PC-9 (cell line): ENCODE results near the gene ETV6. TPM values are rescaled to one million over a fixed set of nuclear protein-coding genes. Genes with fewer than 3 reads are reported as not detected.
"Not testable (repeated sequence)": the region's sequence is repeated elsewhere in the genome, so short reads cannot be mapped to it uniquely, and the experiment has no call there.

Source experiments
- BruUV-seq: library from RNA; stranded (reverse); fragments of 400-500 nt; replicated peaks from 2 replicates; lab custom pipeline; 2021; lab: Mats Ljungman, UMichigan
- CTCF ChIA-PET: fragments of 300-600 bp; sonication (Branson Sonifier 250); formaldehyde crosslinking; loops from one replicate; lab custom pipeline; 2022; ENCODE audit warnings: antibody characterized with exemption; lab: Charles Lee
- POLR2A ChIA-PET: fragments of 300-600 bp; sonication (Branson Sonifier 250); formaldehyde crosslinking; loops from one replicate; lab custom pipeline; 2022; ENCODE audit warnings: antibody characterized with exemption; ENCODE audit not compliant: unreplicated experiment; lab: Charles Lee
- DNase-seq, 2 experiments: peaks; one replicate each; pipeline versions ENCODE4 v3.0.0 to v3.0.0-alpha.2; 2015 to 2022; ENCODE audit warnings: mixed read lengths in 1 of 2
- H2AFZ ChIP-seq: fragments of 200-600 bp; sonication (generic); 2 replicates; pipeline ENCODE4 v1.8.1; 2017; ENCODE audit warnings: antibody characterized with exemption
- H3F3A ChIP-seq: fragments of 200-600 bp; sonication (generic); 2 replicates; pipeline ENCODE4 v1.8.1; 2017; ENCODE audit warnings: antibody characterized with exemption, mild to moderate bottlenecking, low read depth; ENCODE audit not compliant: insufficient read depth
- H3K27ac ChIP-seq: fragments of 200-600 bp; sonication (generic); 2 replicates; pipeline ENCODE4 v1.6.1; 2016; ENCODE audit warnings: mixed run types
- H3K27me3 ChIP-seq: fragments of 200-600 bp; sonication (generic); 2 replicates; pipeline ENCODE4 v1.6.1; 2016; ENCODE audit warnings: low read depth, mixed run types; ENCODE audit not compliant: insufficient read depth
- H3K36me3 ChIP-seq: fragments of 200-600 bp; sonication (generic); 2 replicates; pipeline ENCODE4 v1.6.1; 2016; ENCODE audit warnings: low read depth, mixed run types
- H3K4me1 ChIP-seq: fragments of 200-600 bp; sonication (generic); replicated peaks from 2 replicates; pipeline ENCODE4 v1.6.1; 2016; ENCODE audit warnings: mixed run types; ENCODE audit not compliant: insufficient read depth
- H3K4me2 ChIP-seq: fragments of 200-600 bp; sonication (generic); 2 replicates; pipeline ENCODE4 v1.6.1; 2017; ENCODE audit warnings: mixed run types
- H3K4me3 ChIP-seq: fragments of 200-600 bp; sonication (generic); 2 replicates; pipeline ENCODE4 v1.6.1; 2016; ENCODE audit warnings: mixed run types
- H3K79me2 ChIP-seq: fragments of 200-600 bp; sonication (generic); 2 replicates; pipeline ENCODE4 v1.6.1; 2017; ENCODE audit warnings: low read depth, mixed run types
- H3K9me2 ChIP-seq: fragments of 200-600 bp; sonication (generic); 2 replicates; pipeline ENCODE4 v1.8.1; 2017; ENCODE audit warnings: mild to moderate bottlenecking; ENCODE audit not compliant: insufficient read depth
- H3K9me3 ChIP-seq: fragments of 200-600 bp; sonication (generic); 2 replicates; pipeline ENCODE4 v1.8.1; 2016; ENCODE audit warnings: low read depth; ENCODE audit not compliant: insufficient read depth
- H4K20me1 ChIP-seq: fragments of 200-600 bp; sonication (generic); 2 replicates; pipeline ENCODE4 v1.8.1; 2017; ENCODE audit not compliant: insufficient read depth
- CTCF ChIP-seq: fragments of 200-600 bp; sonication (generic); conservative IDR thresholded peaks from 2 replicates; pipeline ENCODE4 v1.6.1; 2017; ENCODE audit warnings: mixed run types, antibody characterized with exemption, mild to moderate bottlenecking, moderate library complexity
- EZH2 ChIP-seq: fragments of 200-600 bp; sonication (generic); IDR thresholded peaks from 2 replicates; pipeline ENCODE4 v1.8.0; 2017; ENCODE audit warnings: antibody characterized with exemption, low read depth
- intact Hi-C: fragments of 100-400 bp; cut with micrococcal nuclease; formaldehyde crosslinking; loops from one replicate; pipeline ENCODE4 v1.10.0; 2022; ENCODE audit not compliant: unreplicated experiment
- total RNA-seq: library from RNA; stranded (reverse); gene quantifications from 2 replicates; pipeline ENCODE4 v1.2.3, GENCODE V29; 2021

The ETV6 gene
- total RNA-seq, 1 experiment from 2014 or later = 62.8 TPM

- intact Hi-C loops = no loop called here
- Histone ChIP-seq H3K9me2 (no peaks in the 10 kb centered on the region), H3F3A (peaks cover 6% of the 10 kb centered on the region; the same call in 1 of the 2 replicates), H3K79me2 (no peaks in the 10 kb centered on the region), H2AFZ (no peak overlapping the region), H3K27ac (no peak overlapping the region), H3K9me3 (peaks cover 5% of the 10 kb centered on the region; the same call in 1 of the 2 replicates), H3K4me3 (no peak overlapping the region), H3K36me3 (no peaks in the 10 kb centered on the region), H3K27me3 (no peaks in the 10 kb centered on the region), H3K4me1 (peaks cover 12% of the 10 kb centered on the region), H3K4me2 (no peak overlapping the region), H4K20me1 (no peaks in the 10 kb centered on the region)
- ChIA-PET POLR2A (no interaction called here), CTCF (interaction anchor here (0.6 kb wide), 1 partner anchor 411 kb away, joined by 3 read pairs; no protein-coding TSS in a partner anchor)
- BruUV-seq = no TSS peak
- no peak for DNase-seq
- no peak for TF ChIP-seq EZH2
- no peak for TF ChIP-seq CTCF
These were observed 21.1 kb upstream of the ETV6 start for GRCh38 chr12:11628353-11628752.

- no peak for DNase-seq
- H4K20me1 ChIP-seq = no peaks in the 10 kb centered on the region
- H3K4me3 ChIP-seq = no peak overlapping the region
- H3K79me2 ChIP-seq = no peaks in the 10 kb centered on the region
- intact Hi-C loops = no loop called here
- no TSS peak for BruUV-seq
- CTCF ChIA-PET = no interaction called here
- peaks cover 20% of the 10 kb centered on the region for H3K4me1 ChIP-seq
- no peaks in the 10 kb centered on the region for H3K9me2 ChIP-seq
- no peaks in the 10 kb centered on the region for H3K36me3 ChIP-seq
- no peak overlapping the region for H3K4me2 ChIP-seq
- TF ChIP-seq CTCF (no peak), EZH2 (no peak)
- H3K27me3 ChIP-seq = no peaks in the 10 kb centered on the region
- no peak overlapping the region for H3K27ac ChIP-seq
- H2AFZ ChIP-seq = no peak overlapping the region
- no peaks in the 10 kb centered on the region for H3K9me3 ChIP-seq
- peaks cover 5% of the 10 kb centered on the region; the same call in 1 of the 2 replicates for H3F3A ChIP-seq
- POLR2A ChIA-PET = interaction anchor here (0.5 kb wide), 1 partner anchor 383 kb away, joined by 3 read pairs; no protein-coding TSS in a partner anchor
These were observed 19.3 kb upstream of the ETV6 start for GRCh38 chr12:11630046-11630706.

GRCh38 chr12:11631288-11631687 is 18.2 kb upstream of the ETV6 start:
- no peak overlapping the region for H2AFZ ChIP-seq
- H3K27ac ChIP-seq = no peak overlapping the region
- POLR2A ChIA-PET = no interaction called here
- H3K9me2 ChIP-seq = no peaks in the 10 kb centered on the region
- no peak for DNase-seq
- H3F3A ChIP-seq = peaks cover 5% of the 10 kb centered on the region; the same call in 1 of the 2 replicates
- no peaks in the 10 kb centered on the region for H3K27me3 ChIP-seq
- H3K36me3 ChIP-seq = no peaks in the 10 kb centered on the region
- no peaks in the 10 kb centered on the region for H3K9me3 ChIP-seq
- intact Hi-C loops = no loop called here
- peaks cover 20% of the 10 kb centered on the region for H3K4me1 ChIP-seq
- H3K4me2 ChIP-seq = no peak overlapping the region
- H4K20me1 ChIP-seq = no peaks in the 10 kb centered on the region
- no TSS peak for BruUV-seq
- CTCF ChIA-PET = no interaction called here
- H3K79me2 ChIP-seq = no peaks in the 10 kb centered on the region
- H3K4me3 ChIP-seq = no peak overlapping the region
- TF ChIP-seq EZH2 = no peak
- no peak for TF ChIP-seq CTCF

GRCh38 chr12:11631881-11632280 is 17.6 kb upstream of the ETV6 start:
- H4K20me1 ChIP-seq, DNase-seq, H3K4me2 ChIP-seq, H3K4me3 ChIP-seq, CTCF ChIA-PET, H3K36me3 ChIP-seq, H3K27ac ChIP-seq, H3K27me3 ChIP-seq, H3F3A ChIP-seq, BruUV-seq, H3K9me3 ChIP-seq, intact Hi-C loops, H2AFZ ChIP-seq, H3K79me2 ChIP-seq, H3K9me2 ChIP-seq: not testable (repeated sequence)
- POLR2A ChIA-PET = interaction anchor here (0.6 kb wide), 1 partner anchor 1060 kb away, joined by 5 read pairs; no protein-coding TSS in a partner anchor
- peaks cover 20% of the 10 kb centered on the region for H3K4me1 ChIP-seq
